BLaER1 treated with 17β-estradiol and CSF1 and Interleukin-3, amounts not matched to agents 10 nM and 100 nM (cell line): ENCODE measurements around the gene CWC22.

ENCODE experiments used
- H3K27ac ChIP-seq, 11 experiments: shearing (Covaris generic); formaldehyde crosslinking; 2 replicates each; pipeline ENCODE4 v1.8.1; 2022
- H3K27me3 ChIP-seq, 11 experiments: shearing (Covaris generic); formaldehyde crosslinking; 2 replicates each; pipeline ENCODE4 v1.8.1; 2022
- H3K36me3 ChIP-seq, 11 experiments: shearing (Covaris generic); formaldehyde crosslinking; 2 replicates each; pipeline ENCODE4 v1.8.1; 2022
- H3K4me1 ChIP-seq, 10 experiments: shearing (Covaris generic); formaldehyde crosslinking; 2 replicates each; pipeline ENCODE4 v1.8.1; 2022
- H3K4me2 ChIP-seq, 11 experiments: shearing (Covaris generic); formaldehyde crosslinking; 2 replicates each; pipeline ENCODE4 v1.8.1; 2022
- H3K4me3 ChIP-seq, 10 experiments: shearing (Covaris generic); formaldehyde crosslinking; 2 replicates each; pipeline ENCODE4 v1.8.1; 2022
- H3K9ac ChIP-seq, 11 experiments: shearing (Covaris generic); formaldehyde crosslinking; 2 replicates each; pipeline ENCODE4 v1.8.1; 2022
- H3K9me3 ChIP-seq, 11 experiments: shearing (Covaris generic); formaldehyde crosslinking; replicated peaks in 1 of 11; 2 replicates each; pipeline ENCODE4 v1.8.1; 2022
- H4K20me1 ChIP-seq, 11 experiments: shearing (Covaris generic); formaldehyde crosslinking; 2 replicates each; pipeline ENCODE4 v1.8.1; 2022
- Cebpa-rat ChIP-seq, 11 experiments: shearing (Covaris generic); IDR thresholded peaks; 2 replicates each; pipeline ENCODE4 v1.8.1; 2022

CWC22 gene

GRCh38 chr2:179927041-179927440 is 80.1 kb downstream of the CWC22 start:
- no peaks in the 10 kb centered on the region for H3K4me1 ChIP-seq
- H3K4me2 ChIP-seq = no peak overlapping the region
- H3K36me3 ChIP-seq = peaks cover 0 to 8% (median 0%) of the 10 kb centered on the region in 11 experiments; a peak in 2 of 22 replicates
- no peak for TF ChIP-seq Cebpa-rat (IDR thresholded peaks at IDR 0.05)
- H3K9ac ChIP-seq = no peak overlapping the region
- H3K27ac ChIP-seq = no peak overlapping the region
- no peak overlapping the region for H3K4me3 ChIP-seq
- H3K27me3 ChIP-seq = no peaks in the 10 kb centered on the region
- peaks cover 29 to 50% (median 36%) of the 10 kb centered on the region in 11 experiments for H3K9me3 ChIP-seq
- no peaks in the 10 kb centered on the region for H4K20me1 ChIP-seq

GRCh38 chr2:179925713-179926112 is 81.4 kb downstream of the CWC22 start:
- Histone ChIP-seq H3K9me3 (peaks cover 24 to 42% (median 31%) of the 10 kb centered on the region in 11 experiments), H3K4me2 (no peak overlapping the region), H3K27ac (no peak overlapping the region), H3K9ac (no peak overlapping the region), H3K36me3 (peaks cover 0 to 8% (median 0%) of the 10 kb centered on the region in 11 experiments; a peak in 2 of 22 replicates), H3K27me3 (no peaks in the 10 kb centered on the region), H3K4me3 (no peak overlapping the region), H4K20me1 (no peaks in the 10 kb centered on the region), H3K4me1 (no peaks in the 10 kb centered on the region)
- no peak for TF ChIP-seq Cebpa-rat (IDR thresholded peaks at IDR 0.05)

DNA sequence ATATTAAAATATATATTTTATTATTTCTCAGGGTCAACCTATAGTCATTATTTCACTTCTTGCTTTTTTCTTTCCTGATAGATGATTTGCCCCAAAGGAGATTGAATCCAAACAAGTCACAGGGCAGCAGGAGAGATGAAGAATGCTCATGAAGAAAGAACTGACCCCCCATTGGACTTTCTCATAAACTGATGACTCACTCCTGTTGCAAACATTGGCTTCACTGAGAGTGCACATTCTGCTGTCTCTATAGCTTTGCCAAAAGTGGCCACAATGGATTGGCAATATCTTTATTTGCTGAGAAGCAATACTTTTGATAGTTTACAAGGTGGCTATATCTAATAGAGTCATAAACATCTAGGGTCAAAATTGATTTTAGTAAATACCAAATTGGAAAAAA is 89.8 kb downstream of the CWC22 start:
- TF ChIP-seq Cebpa-rat (IDR thresholded peaks at IDR 0.05) = no peak
- Histone ChIP-seq H3K36me3 (no peaks in the 10 kb centered on the region), H3K4me1 (peaks cover 0 to 7% (median 0%) of the 10 kb centered on the region in 10 experiments; a peak in 3 of 20 replicates), H3K4me3 (no peak overlapping the region), H3K9me3 (no peaks in the 10 kb centered on the region), H3K4me2 (no peak overlapping the region), H3K9ac (no peak overlapping the region), H4K20me1 (no peaks in the 10 kb centered on the region), H3K27me3 (no peaks in the 10 kb centered on the region), H3K27ac (no peak overlapping the region)

DNA sequence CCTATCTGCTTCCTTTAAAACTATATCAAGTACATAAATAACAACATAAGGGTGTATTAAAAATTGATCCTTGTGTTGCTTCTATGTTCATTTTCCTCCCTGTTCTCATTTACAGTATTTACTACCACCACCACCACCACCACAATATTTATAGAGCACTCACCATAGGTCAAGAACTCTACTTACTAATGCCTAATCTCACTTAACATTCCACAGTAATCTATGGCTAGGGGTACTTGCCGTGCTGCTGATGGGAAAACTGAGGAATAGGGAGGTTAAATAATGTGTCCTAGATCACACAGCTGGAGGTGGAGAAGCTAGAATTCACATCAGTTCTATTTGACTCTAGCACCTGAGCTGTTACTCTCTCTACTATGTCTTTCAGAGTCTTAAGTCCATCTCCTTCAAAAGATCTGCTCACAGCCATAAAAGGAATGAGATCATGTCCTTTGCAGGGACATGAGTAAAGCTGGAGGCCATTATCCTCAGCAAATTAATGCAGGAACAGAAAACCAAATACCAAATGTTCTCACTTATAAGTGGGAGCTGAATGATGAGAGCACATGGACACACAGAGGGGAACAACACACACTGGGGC is 91.6 kb downstream of the CWC22 start:
- H3K27ac ChIP-seq = no peak overlapping the region

DNA sequence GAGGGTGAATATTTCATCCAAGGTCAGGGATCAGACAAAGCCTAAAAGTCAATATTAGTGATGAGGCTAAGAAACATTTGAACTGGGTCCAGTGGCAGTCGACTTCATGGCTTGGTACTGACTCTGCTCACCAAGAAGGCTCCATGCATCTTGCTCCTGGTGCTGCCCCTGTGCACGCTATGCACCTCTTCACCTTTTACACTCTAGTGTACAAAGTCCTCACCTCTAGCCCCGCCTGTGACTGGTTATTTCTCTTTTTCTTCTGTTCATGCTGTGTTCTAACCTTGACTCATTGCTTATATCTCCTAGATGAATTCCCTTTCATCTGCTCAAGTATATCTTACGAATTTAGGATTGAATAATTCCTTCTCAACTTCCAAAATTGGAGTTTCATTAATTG is 93.3 kb downstream of the CWC22 start:
- Histone ChIP-seq H3K4me1 (peaks cover 0 to 7% (median 0%) of the 10 kb centered on the region in 10 experiments; a peak in 3 of 20 replicates), H3K36me3 (no peaks in the 10 kb centered on the region)

More for the DNA sequence above, 91.6 kb downstream of the CWC22 start:
- Histone ChIP-seq H3K4me2 (no peak overlapping the region), H3K36me3 (no peaks in the 10 kb centered on the region), H3K4me3 (no peak overlapping the region), H3K9me3 (no peaks in the 10 kb centered on the region), H3K4me1 (peaks cover 0 to 7% (median 0%) of the 10 kb centered on the region in 10 experiments; a peak in 3 of 20 replicates), H4K20me1 (no peaks in the 10 kb centered on the region), H3K9ac (no peak overlapping the region), H3K27me3 (no peaks in the 10 kb centered on the region)
- no peak for TF ChIP-seq Cebpa-rat (IDR thresholded peaks at IDR 0.05)

GRCh38 chr2:179911569-179911968 is 95.5 kb downstream of the CWC22 start:
- TF ChIP-seq Cebpa-rat (IDR thresholded peaks at IDR 0.05) = no peak
- Histone ChIP-seq H4K20me1 (no peaks in the 10 kb centered on the region), H3K9ac (no peak overlapping the region), H3K4me1 (no peaks in the 10 kb centered on the region), H3K27me3 (no peaks in the 10 kb centered on the region), H3K9me3 (no peaks in the 10 kb centered on the region), H3K4me2 (no peak overlapping the region), H3K4me3 (no peak overlapping the region), H3K27ac (no peak overlapping the region), H3K36me3 (no peaks in the 10 kb centered on the region)

More for the DNA sequence above, 93.3 kb downstream of the CWC22 start:
- no peak for TF ChIP-seq Cebpa-rat (IDR thresholded peaks at IDR 0.05)
- Histone ChIP-seq H3K9ac (no peak overlapping the region), H3K27me3 (no peaks in the 10 kb centered on the region), H4K20me1 (no peaks in the 10 kb centered on the region), H3K9me3 (no peaks in the 10 kb centered on the region), H3K27ac (no peak overlapping the region), H3K4me2 (no peak overlapping the region), H3K4me3 (no peak overlapping the region)

DNA sequence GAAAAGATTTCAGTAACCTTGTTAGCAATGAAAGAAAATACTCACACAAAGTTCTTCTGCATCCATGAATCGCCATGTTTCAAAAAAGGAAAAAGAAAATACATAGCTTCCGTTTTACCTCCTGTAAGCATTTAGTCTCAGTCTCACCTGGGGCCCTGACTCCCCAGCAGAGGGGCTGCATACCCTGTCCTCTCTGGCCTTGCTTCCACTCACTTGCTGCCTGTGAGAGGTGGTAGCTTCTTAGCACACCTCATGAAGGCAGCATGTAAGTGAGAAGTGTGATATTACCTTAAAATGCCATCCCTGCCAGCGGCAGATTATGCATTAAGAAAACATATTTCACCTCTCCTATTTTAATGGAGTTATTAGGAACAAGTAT is 96.4 kb downstream of the CWC22 start:
- TF ChIP-seq Cebpa-rat (IDR thresholded peaks at IDR 0.05) = no peak
- H3K9me3 ChIP-seq = no peaks in the 10 kb centered on the region
- H3K36me3 ChIP-seq = no peaks in the 10 kb centered on the region
- H4K20me1 ChIP-seq = no peaks in the 10 kb centered on the region
- H3K4me2 ChIP-seq = no peak overlapping the region
- no peak overlapping the region for H3K27ac ChIP-seq
- no peaks in the 10 kb centered on the region for H3K4me1 ChIP-seq
- no peak overlapping the region for H3K4me3 ChIP-seq
- H3K27me3 ChIP-seq = no peaks in the 10 kb centered on the region
- H3K9ac ChIP-seq = no peak overlapping the region

DNA sequence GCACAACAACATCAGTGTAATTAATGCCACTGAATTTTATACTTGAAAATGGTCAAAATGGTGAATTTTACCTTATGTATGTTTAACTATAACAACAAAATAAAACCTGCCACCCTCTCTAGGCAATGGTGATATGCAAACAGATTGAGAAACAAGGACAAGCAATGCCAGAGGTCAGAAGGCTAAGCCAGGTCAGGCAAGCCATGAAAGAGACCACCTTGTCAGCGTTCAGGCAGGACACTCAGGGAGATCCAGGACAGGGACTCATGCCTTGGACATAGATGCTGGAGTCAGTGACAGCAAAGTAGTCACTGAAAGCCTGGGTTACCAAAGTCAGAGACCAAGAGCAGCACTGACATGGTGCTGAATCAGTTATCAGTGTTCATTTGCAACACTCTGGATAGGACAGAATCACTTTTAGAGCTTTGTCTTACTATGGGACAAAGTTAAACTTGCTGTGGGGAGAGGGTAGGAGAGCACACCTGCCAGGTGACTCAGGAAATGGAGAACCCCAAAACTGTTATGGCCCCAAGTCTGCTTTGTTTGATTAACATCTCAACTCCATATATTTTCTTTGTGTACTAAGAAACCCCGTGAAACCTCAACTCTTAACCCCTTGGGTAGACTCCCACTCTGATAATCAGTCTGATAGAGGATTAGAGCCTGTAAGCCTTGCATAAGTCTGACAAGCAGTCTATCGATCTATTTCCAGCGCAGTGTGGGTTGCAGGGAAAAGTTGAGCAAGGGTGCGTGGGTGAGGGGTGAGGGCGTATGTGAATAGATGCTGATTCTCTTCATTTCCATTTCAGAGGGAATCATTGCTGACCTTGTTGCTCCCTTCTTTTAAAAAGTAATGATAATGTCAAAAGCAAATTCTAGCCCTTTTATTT is 97.0 kb downstream of the CWC22 start:
- no peaks in the 10 kb centered on the region for H3K4me1 ChIP-seq
- H3K4me3 ChIP-seq = no peak overlapping the region
- no peaks in the 10 kb centered on the region for H4K20me1 ChIP-seq
- H3K4me2 ChIP-seq = no peak overlapping the region
- no peaks in the 10 kb centered on the region for H3K27me3 ChIP-seq
- H3K9ac ChIP-seq = no peak overlapping the region
- H3K36me3 ChIP-seq = no peaks in the 10 kb centered on the region
- H3K9me3 ChIP-seq = no peaks in the 10 kb centered on the region
- TF ChIP-seq Cebpa-rat (IDR thresholded peaks at IDR 0.05) = no peak
- no peak overlapping the region for H3K27ac ChIP-seq

DNA sequence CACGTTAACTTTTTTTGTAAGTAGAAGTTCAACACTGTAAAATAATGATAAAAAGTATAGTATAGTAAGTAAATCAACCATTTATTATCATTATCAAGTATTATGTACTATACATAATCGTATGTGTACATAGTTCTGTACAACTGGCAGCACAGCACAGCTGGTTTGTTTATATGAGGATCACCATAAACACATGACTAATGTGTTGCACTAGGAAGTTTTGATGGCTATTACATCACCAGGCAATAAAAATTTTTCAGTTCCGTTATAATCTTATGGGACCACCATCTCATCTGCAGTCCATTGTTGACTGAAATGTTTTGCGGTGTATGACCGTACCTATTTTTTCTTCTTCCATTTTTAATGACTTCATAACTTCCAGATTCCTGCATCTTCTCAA is 106.4 kb downstream of the CWC22 start:
- H3K27me3 ChIP-seq = no peaks in the 10 kb centered on the region

More for the DNA sequence above, 106.4 kb downstream of the CWC22 start:
- Histone ChIP-seq H3K9me3 (peaks cover 9 to 23% (median 18%) of the 10 kb centered on the region in 11 experiments; a peak in 19 of 22 replicates), H3K4me3 (no peak overlapping the region), H3K36me3 (no peaks in the 10 kb centered on the region), H3K9ac (no peak overlapping the region), H3K4me1 (no peaks in the 10 kb centered on the region), H3K4me2 (no peak overlapping the region), H4K20me1 (no peaks in the 10 kb centered on the region), H3K27ac (no peak overlapping the region)
- TF ChIP-seq Cebpa-rat (IDR thresholded peaks at IDR 0.05) = no peak
